Dendritic cell treated with granulocyte-macrophage colony-stimulating factor and Interleukin-4, amounts not matched to agents 40 ng/mL and 50 ng/mL, for 4 days (primary cell): ENCODE data around the gene NKG7.

Source experiments
- H3K27ac Mint-ChIP-seq: one replicate; pipeline ENCODE4 v1.8.0; 2022; ENCODE audit warnings: mild to moderate bottlenecking, mixed read lengths
- H3K27me3 Mint-ChIP-seq: one replicate; pipeline ENCODE4 v1.8.0; 2022; ENCODE audit warnings: mild to moderate bottlenecking, mixed read lengths
- H3K36me3 Mint-ChIP-seq: one replicate; pipeline ENCODE4 v1.8.0; 2022; ENCODE audit warnings: low read depth, mixed read lengths
- H3K4me1 Mint-ChIP-seq: one replicate; pipeline ENCODE4 v1.8.0; 2022; ENCODE audit warnings: low read depth, mixed read lengths
- H3K4me3 Mint-ChIP-seq: one replicate; pipeline ENCODE4 v1.8.0; 2022; ENCODE audit warnings: mild to moderate bottlenecking, moderate library complexity, mixed read lengths
- H3K9me3 Mint-ChIP-seq: one replicate; pipeline ENCODE4 v1.8.0; 2022; ENCODE audit warnings: mixed read lengths
- intact Hi-C: fragments of 100-400 bp; cut with micrococcal nuclease; formaldehyde crosslinking; loops from one replicate; pipeline ENCODE4 v1.15.0; 2022

NKG7 gene

DNA sequence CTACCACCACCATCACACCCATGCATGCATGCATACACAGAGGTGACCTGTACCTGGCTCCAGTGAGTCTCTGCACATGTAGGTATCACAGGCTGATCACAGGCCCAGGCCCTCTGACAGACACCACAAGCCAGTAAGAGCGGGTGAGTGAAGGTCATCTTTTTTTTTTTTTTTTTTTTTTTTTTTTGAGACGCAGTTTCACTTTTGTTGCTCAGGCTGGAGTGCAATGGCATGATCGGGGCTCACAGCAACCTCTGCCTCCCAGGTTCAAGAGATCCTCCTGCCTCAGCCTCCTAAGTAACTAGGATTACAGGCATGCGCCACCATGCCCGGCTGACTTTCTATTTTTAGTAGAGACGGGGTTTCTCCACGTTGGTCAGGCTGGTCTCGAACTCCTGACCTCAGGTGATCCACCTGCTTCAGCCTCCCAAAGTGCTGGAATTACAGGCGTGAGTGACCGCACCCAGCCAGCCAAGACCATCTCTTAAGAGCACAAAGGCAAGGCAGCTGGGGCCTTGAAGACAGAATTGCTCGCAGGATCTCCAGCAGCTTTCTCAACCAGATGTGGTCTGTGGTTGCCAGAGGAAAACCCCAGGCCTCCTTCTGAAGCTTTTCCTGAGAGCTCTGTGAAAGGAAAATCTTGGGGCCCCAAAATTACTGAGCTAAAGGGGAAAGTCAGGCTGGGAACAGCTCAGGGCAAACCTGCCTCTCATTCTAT lies 3.2 kb upstream of the NKG7 start:
- intact Hi-C loops = no loop called here
- Mint-ChIP-seq H3K9me3 (no peaks in the 10 kb centered on the region), H3K27me3 (no peaks in the 10 kb centered on the region), H3K4me1 (peaks cover 37% of the 10 kb centered on the region), H3K4me3 (no peak overlapping the region), H3K36me3 (no peaks in the 10 kb centered on the region), H3K27ac (no peak overlapping the region)

DNA sequence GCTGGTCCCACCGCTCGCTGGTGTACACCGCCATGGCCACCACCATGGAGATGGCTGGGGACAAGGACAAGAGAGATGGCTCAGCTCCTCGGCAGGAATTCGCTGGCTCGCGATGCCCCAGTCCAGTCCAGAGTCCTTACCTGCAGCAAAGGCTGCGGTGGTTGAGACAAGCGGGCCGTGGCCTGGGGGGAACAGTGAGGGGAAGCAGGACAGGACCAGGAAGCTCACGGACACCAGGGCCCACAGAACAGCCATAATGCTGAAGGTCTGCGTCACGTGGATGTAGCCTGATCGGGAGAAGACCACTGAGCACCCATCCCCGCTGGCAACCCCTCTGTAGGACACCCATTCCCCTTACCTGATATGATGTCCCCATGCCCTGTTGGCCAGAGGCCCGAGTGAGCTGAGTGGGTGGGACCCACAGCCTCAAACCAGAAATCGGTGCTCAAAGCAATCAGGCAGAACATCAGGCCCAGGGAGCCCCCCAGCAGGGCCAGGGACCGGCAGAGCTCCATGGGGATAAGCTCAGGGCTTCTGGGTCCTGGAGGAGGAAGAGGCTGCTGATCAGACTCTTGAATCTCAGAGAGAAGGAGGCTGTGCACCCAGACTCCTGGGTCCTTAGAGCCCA lies 319 bp downstream of the NKG7 start:
- H3K36me3 Mint-ChIP-seq = peaks cover 7% of the 10 kb centered on the region
- intact Hi-C loops = no loop called here
- H3K27ac Mint-ChIP-seq = no peak overlapping the region
- H3K4me3 Mint-ChIP-seq = no peak overlapping the region
- peaks cover 49% of the 10 kb centered on the region for H3K4me1 Mint-ChIP-seq
- no peaks in the 10 kb centered on the region for H3K27me3 Mint-ChIP-seq
- no peaks in the 10 kb centered on the region for H3K9me3 Mint-ChIP-seq

DNA sequence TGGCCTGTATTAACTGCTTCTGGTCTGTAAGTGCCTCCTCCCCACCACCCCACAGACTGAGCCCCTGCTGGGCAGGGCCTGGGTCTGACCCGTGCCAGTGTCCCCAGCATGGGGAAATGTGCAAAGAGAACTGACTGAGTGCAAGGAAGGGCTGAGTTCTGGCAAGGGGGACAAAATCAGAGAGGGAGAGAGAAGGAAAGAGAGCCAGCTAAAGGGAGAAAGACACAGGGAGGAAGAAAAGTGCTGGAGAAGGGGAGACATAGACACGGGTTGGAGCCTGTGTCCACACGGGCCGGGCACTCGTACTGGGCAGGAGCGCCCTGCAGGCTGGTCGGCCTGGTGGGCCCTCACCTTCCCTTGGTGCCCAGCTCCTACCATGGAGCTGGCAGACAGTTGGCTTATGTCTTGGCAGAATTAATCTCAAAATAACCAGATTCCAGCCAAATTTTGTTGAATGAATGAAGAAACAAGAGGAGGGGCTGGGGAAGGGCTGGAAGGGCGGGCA lies 1.2 kb downstream of the NKG7 start:
- peaks cover 7% of the 10 kb centered on the region for H3K36me3 Mint-ChIP-seq
- no peaks in the 10 kb centered on the region for H3K9me3 Mint-ChIP-seq
- peaks cover 57% of the 10 kb centered on the region for H3K4me1 Mint-ChIP-seq
- no peak overlapping the region for H3K27ac Mint-ChIP-seq
- no peak overlapping the region for H3K4me3 Mint-ChIP-seq
- intact Hi-C loops = no loop called here
- H3K27me3 Mint-ChIP-seq = no peaks in the 10 kb centered on the region

- intact Hi-C loops = no loop called here
- peaks cover 59% of the 10 kb centered on the region for H3K4me1 Mint-ChIP-seq
- H3K27me3 Mint-ChIP-seq = no peaks in the 10 kb centered on the region
- no peak overlapping the region for H3K4me3 Mint-ChIP-seq
- H3K36me3 Mint-ChIP-seq = peaks cover 13% of the 10 kb centered on the region
- H3K27ac Mint-ChIP-seq = no peak overlapping the region
- H3K9me3 Mint-ChIP-seq = no peaks in the 10 kb centered on the region
These were observed 2.2 kb downstream of the NKG7 start for GRCh38 chr19:51370230-51370629.

DNA sequence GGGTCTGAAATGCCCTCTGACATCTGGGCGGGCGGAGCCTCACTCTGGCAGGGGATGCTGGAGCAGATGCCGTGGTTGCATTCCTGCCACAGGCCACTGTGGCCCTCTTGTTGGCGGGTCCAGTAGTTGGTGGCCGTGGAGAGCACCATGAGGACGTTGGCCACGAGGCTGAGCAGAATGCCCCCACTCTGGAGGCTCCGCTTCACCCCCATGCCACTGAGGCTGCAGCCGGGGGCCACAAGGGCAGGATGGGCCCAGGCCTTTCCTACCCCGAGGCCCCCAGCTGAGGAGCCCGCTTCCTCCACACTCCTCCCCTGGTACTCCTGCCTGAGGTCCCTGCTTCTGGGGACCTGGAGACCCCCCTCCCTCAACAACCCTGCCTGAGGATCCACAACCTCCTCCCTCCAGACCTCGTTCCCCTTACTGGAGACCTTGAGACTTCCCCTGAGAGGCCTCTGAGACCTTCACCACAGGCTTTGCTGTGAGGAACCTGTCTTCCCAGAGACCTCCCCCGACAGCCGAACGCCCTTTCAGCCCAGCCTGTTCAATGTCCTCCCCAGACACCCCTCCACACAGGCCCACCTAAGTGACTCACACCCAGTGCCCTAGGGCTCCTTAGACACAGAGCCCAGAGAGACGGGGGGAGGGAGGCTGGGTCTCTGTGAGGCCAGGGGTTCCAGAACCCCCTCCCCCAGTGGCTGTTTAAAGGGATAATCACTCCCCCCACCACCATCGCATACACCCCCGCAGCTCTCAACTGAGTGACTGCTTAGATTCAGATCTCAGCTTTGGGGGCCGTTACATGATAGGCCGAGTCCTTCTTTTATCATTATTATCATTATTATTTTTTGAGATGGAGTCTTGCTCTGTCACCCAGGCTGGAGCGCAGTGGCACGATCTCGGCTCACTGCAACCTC lies 3.8 kb downstream of the NKG7 start, which contains the start of gene CLDND2:
TSS of gene CLDND2 (minus strand) at position 638 of the 917 bp plus-strand sequence. CDS start at position 212, 426 bp downstream.
- Mint-ChIP-seq H3K27me3 (no peaks in the 10 kb centered on the region), H3K9me3 (no peaks in the 10 kb centered on the region), H3K27ac (peak within 1 kb of the TSS; percentile 85), H3K4me3 (peak within 1 kb of the TSS; percentile 77), H3K4me1 (peaks cover 65% of the 10 kb centered on the region), H3K36me3 (peaks cover 13% of the 10 kb centered on the region)
- intact Hi-C loops = no loop called here

DNA sequence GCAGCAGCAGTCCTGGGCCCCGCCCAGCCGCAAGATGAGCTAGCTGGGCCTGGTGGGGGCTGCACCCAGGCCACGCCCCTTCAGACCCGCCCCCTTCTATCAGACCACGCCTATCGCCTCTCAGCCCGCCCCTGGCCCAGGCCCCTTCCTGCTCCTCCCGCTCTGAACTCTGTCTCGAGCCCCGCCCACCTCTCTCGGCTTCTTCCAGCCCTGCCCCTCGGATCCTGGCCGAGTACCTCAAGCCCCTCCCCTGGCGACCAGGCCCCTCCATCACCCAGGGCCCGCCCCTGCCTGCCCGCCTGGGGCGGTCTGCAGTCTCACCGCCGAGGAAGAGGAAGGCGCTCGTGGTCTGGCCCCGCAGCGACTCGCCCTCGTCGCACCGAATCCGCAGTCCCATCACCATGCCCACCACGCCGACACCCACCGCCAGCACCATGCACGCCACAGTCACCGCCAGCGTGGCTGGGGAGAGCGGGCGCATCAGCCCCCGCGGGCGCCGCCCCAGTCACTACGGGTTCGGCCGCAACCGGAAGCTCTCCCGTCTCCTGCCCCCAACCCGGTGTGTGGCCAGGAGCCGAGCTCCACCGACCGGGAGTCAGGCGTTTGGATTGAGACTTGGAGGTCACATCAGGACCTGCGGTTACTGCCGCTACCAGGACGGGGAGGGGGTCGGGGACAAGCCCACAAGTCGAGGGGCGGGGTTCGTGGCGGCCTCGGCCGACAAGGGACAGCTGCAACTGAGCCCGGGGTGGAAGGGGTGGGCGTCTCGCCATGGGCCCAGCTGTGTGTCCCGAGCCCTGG lies 4.7 kb downstream of the NKG7 start:
- intact Hi-C loops = loop anchor here (1.0 kb wide), 2 partner anchors 27 to 28 kb away; no protein-coding TSS in a partner anchor
- no peaks in the 10 kb centered on the region for H3K9me3 Mint-ChIP-seq
- H3K4me1 Mint-ChIP-seq = peaks cover 68% of the 10 kb centered on the region
- peaks cover 13% of the 10 kb centered on the region for H3K36me3 Mint-ChIP-seq
- H3K27me3 Mint-ChIP-seq = no peaks in the 10 kb centered on the region
- H3K27ac Mint-ChIP-seq = peak overlapping the region; percentile 85
- H3K4me3 Mint-ChIP-seq = peak overlapping the region; percentile 77

DNA sequence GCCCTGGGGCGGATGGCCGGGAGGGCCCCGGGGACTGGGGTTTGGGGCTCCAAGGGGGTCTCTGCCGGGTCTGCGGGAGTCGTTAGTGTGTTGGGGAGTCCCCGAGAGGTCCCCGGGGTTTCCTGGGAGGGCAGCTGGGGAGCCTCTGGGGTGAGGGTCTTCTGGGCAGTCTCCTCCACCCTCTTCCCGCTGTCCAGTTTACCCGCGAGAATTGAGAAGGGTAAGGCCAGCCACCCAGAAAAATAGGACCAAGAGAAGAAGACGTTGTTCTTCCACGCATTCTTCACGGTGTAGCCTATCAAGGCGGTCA lies 5.2 kb downstream of the NKG7 start:
- Mint-ChIP-seq H3K27ac (peak overlapping the region; percentile 85), H3K4me3 (peak overlapping the region; percentile 77), H3K9me3 (no peaks in the 10 kb centered on the region), H3K4me1 (peaks cover 67% of the 10 kb centered on the region), H3K27me3 (no peaks in the 10 kb centered on the region), H3K36me3 (peaks cover 13% of the 10 kb centered on the region)
- intact Hi-C loops = loop anchor here (1.0 kb wide), 2 partner anchors 27 to 28 kb away; no protein-coding TSS in a partner anchor

GRCh38 chr19:51366389-51367254 lies 5.8 kb downstream of the NKG7 start:
- no peaks in the 10 kb centered on the region for H3K9me3 Mint-ChIP-seq
- intact Hi-C loops = loop anchor here (1.0 kb wide), 2 partner anchors 27 to 28 kb away; no protein-coding TSS in a partner anchor
- H3K27me3 Mint-ChIP-seq = no peaks in the 10 kb centered on the region

DNA sequence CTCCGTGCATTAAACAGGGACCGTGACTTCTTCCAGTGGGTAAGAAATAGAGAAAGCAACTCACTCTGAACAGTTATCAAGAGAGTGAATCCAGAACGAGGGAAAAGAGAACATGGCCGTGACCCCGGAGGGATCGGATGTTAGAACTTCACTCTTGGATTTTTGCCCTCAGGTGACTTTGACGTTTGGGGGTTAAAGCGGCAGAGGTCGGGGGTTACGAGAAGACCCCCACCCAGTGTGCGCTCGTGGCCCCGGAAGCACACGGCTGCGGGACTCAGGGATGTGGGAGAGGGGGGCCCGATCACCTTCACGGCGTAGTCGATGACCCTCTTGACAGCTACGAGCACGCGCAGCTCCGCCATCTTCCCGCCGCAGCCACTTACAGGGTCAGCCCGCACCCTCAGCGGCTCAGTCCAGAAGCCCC lies 6.5 kb downstream of the NKG7 start, which contains the start of gene ETFB:
TSS of gene ETFB (minus strand) at position 424 of the 424 bp plus-strand sequence. CDS start at position 362, 62 bp downstream.
- Mint-ChIP-seq H3K36me3 (peaks cover 13% of the 10 kb centered on the region), H3K4me1 (peaks cover 55% of the 10 kb centered on the region), H3K9me3 (no peaks in the 10 kb centered on the region), H3K27ac (peak within 1 kb of the TSS; percentile 85), H3K27me3 (no peaks in the 10 kb centered on the region), H3K4me3 (peak within 1 kb of the TSS; percentile 77)
- intact Hi-C loops = no loop called here

More at GRCh38 chr19:51366389-51367254, 5.8 kb downstream of the NKG7 start:
- peak overlapping the region; percentile 77 for H3K4me3 Mint-ChIP-seq
- peaks cover 61% of the 10 kb centered on the region for H3K4me1 Mint-ChIP-seq
- peak overlapping the region; percentile 85 for H3K27ac Mint-ChIP-seq
- H3K36me3 Mint-ChIP-seq = peaks cover 13% of the 10 kb centered on the region

DNA sequence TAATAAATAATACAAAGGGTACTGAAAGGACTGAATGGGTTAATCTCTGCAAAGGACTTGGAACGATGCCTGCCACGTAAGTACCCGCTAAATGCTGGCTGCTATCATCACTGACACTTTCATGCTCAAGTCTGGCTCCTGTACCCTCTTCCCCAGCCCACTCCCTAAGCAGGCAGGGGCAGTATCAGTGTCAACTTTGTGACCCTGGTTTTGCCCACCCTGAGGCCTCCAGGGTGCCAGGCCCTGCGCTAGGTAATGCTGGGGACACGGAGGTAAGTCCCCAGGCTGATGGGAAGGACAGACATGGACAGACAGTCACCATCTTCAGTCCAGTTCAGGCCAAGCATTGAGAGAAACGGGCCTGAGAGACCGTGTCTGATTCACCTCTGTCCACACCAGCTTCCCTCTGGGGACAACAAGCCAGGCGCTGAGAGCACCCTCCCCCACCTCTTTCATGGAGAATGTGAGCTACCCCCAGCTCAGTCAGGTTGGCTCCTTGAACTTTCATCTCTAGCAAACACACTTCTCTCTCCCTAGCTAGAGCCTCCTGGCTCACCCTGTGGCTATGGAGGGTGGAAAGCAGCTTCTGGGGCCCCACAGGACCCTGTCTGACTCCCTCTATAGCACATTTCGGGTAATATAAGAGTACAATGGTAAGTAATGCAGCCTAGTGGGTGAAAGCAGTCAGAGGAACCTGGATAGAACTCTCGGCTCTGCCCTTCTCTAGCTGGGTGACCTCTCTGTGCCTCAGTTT lies 7.1 kb downstream of the NKG7 start:
- peaks cover 13% of the 10 kb centered on the region for H3K36me3 Mint-ChIP-seq
- no peaks in the 10 kb centered on the region for H3K27me3 Mint-ChIP-seq
- no peaks in the 10 kb centered on the region for H3K9me3 Mint-ChIP-seq
- H3K4me3 Mint-ChIP-seq = peak overlapping the region; percentile 77
- peak overlapping the region; percentile 85 for H3K27ac Mint-ChIP-seq
- intact Hi-C loops = no loop called here
- H3K4me1 Mint-ChIP-seq = peaks cover 49% of the 10 kb centered on the region

GRCh38 chr19:51364200-51365106 lies 8.0 kb downstream of the NKG7 start:
- intact Hi-C loops = no loop called here
- Mint-ChIP-seq H3K27me3 (no peaks in the 10 kb centered on the region), H3K4me3 (no peak overlapping the region), H3K36me3 (peaks cover 13% of the 10 kb centered on the region), H3K9me3 (no peaks in the 10 kb centered on the region), H3K27ac (peak overlapping the region; percentile 27), H3K4me1 (peaks cover 45% of the 10 kb centered on the region)
